Retinal pigment epithelial cell (primary cell): ENCODE data around the gene PNKD.

ENCODE experiments used
- DNase-seq: peaks from one replicate; pipeline ENCODE4 v3.0.0-alpha.2; 2010; ENCODE audit warnings: low read depth
- H3K4me3 ChIP-seq: 2 replicates; pipeline ENCODE4 v1.5.1; 2011; ENCODE audit warnings: mild to moderate bottlenecking, low read length, control low read depth, moderate library complexity
- CTCF ChIP-seq: conservative IDR thresholded peaks from 2 replicates; pipeline ENCODE4 v1.5.1; 2011; ENCODE audit warnings: low read depth, low read length, control low read depth, inconsistent platforms

The PNKD gene

GRCh38 chr2:218328294-218328693, 58.0 kb downstream of the PNKD start:
- DNase-seq = no peak
- no peak overlapping the region for H3K4me3 ChIP-seq
- no peak for TF ChIP-seq CTCF

- DNase-seq = no peak
- no peak for TF ChIP-seq CTCF
- no peak overlapping the region for H3K4me3 ChIP-seq
These were observed 58.9 kb downstream of the PNKD start for GRCh38 chr2:218329027-218329825.

GRCh38 chr2:218329826-218330593, 59.7 kb downstream of the PNKD start:
- H3K4me3 ChIP-seq = no peak overlapping the region
- TF ChIP-seq CTCF = no peak
- DNase-seq = no peak

- DNase-seq = no peak
These were observed 61.4 kb downstream of the PNKD start for GRCh38 chr2:218331745-218332144.

GRCh38 chr2:218332288-218332687, 62.0 kb downstream of the PNKD start:
- H3K4me3 ChIP-seq = no peak overlapping the region
- DNase-seq = no peak
- TF ChIP-seq CTCF = no peak

More at GRCh38 chr2:218331745-218332144, 61.4 kb downstream of the PNKD start:
- no peak for TF ChIP-seq CTCF
- H3K4me3 ChIP-seq = no peak overlapping the region

GRCh38 chr2:218332920-218333645, 62.8 kb downstream of the PNKD start:
- no peak for DNase-seq
- TF ChIP-seq CTCF = no peak
- no peak overlapping the region for H3K4me3 ChIP-seq
